ENCODE results near the gene CDH8.
"Not testable (repeated sequence)": the region's sequence is repeated elsewhere in the genome, so short reads cannot be mapped to it uniquely, and the experiment has no call there.

CDH8 gene

DNA sequence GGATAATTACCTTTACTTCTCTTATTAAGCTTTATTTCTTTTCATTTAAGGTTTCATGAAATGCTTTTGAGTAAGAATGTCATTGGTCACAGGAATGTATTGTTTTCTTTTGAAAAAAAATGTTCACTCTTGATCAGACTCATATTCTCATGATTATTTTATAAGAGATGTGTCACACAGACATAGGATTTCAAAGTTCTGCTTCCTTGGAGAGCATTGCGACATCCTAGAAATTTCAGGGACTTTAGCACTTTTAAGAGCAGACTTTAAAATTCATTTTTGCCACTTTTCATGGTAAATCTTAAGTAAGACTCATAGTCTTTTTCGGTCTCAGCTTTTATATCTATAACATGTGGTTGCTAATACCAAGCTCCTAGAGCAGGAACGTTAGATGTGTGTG is 314.7 kb downstream of the CDH8 start:
- Histone ChIP-seq H3K27ac (ENCODE audit: poor library complexity, severe bottlenecking) (no peak overlapping the region), H3K4me3 (ENCODE audit: severe bottlenecking) (no peak overlapping the region), H3K9me3 (ENCODE audit: severe bottlenecking) (no peaks in the 10 kb centered on the region), H3K27me3 (ENCODE audit: insufficient read depth, poor library complexity, severe bottlenecking) (peaks cover 3% of the 10 kb centered on the region), H3K36me3 (ENCODE audit: low read depth) (no peaks in the 10 kb centered on the region), H3K4me1 (ENCODE audit: insufficient read depth, poor library complexity, severe bottlenecking) (no peaks in the 10 kb centered on the region)
- no peak for ATAC-seq (ENCODE audit: low read depth)
- TF ChIP-seq CTCF (IDR thresholded peaks at IDR 0.05; ENCODE audit: poor library complexity, severe bottlenecking): no peak
- no peak for DNase-seq (ENCODE audit: low spot score)

DNA sequence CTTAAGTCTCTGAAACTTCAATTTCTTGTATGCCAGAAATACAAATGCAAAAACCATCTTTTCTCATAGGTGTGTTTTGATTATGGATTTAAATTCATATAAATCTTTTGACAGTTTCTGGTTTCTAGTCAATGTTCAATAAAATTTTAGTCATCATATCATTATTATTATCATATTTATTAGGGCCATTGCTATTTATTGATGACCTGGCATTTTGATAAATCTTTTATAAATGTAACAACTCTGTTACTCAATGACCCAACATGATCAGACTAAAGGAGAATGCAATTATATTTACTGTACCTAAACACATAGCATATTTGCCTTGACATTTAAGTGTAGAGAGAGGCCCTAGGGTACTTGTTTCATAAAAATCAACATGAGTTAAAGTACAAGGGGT is 320.8 kb downstream of the CDH8 start:
- no peak for TF ChIP-seq CTCF (IDR thresholded peaks at IDR 0.05; ENCODE audit: poor library complexity, severe bottlenecking)
- ATAC-seq (ENCODE audit: low read depth) (no peak), DNase-seq (ENCODE audit: low spot score) (no peak)
- no peaks in the 10 kb centered on the region for H3K36me3 ChIP-seq (ENCODE audit: low read depth)
- no peaks in the 10 kb centered on the region for H3K9me3 ChIP-seq (ENCODE audit: severe bottlenecking)
- no peak overlapping the region for H3K4me3 ChIP-seq (ENCODE audit: severe bottlenecking)
- H3K27me3 ChIP-seq (ENCODE audit: insufficient read depth, poor library complexity, severe bottlenecking): peaks cover 8% of the 10 kb centered on the region
- no peaks in the 10 kb centered on the region for H3K4me1 ChIP-seq (ENCODE audit: insufficient read depth, poor library complexity, severe bottlenecking)
- H3K27ac ChIP-seq (ENCODE audit: poor library complexity, severe bottlenecking): no peak overlapping the region

- DNase-seq (ENCODE audit: low spot score) (no peak), ATAC-seq (ENCODE audit: low read depth) (no peak)
- no peak overlapping the region for H3K4me3 ChIP-seq (ENCODE audit: severe bottlenecking)
- no peaks in the 10 kb centered on the region for H3K9me3 ChIP-seq (ENCODE audit: severe bottlenecking)
- no peak overlapping the region for H3K27ac ChIP-seq (ENCODE audit: poor library complexity, severe bottlenecking)
- H3K36me3 ChIP-seq (ENCODE audit: low read depth): no peaks in the 10 kb centered on the region
- TF ChIP-seq CTCF (IDR thresholded peaks at IDR 0.05; ENCODE audit: poor library complexity, severe bottlenecking): no peak
- peaks cover 8% of the 10 kb centered on the region for H3K27me3 ChIP-seq (ENCODE audit: insufficient read depth, poor library complexity, severe bottlenecking)
- no peaks in the 10 kb centered on the region for H3K4me1 ChIP-seq (ENCODE audit: insufficient read depth, poor library complexity, severe bottlenecking)
Observed at GRCh38 chr16:61713787-61714186, 322.5 kb downstream of the CDH8 start.

- not testable (repeated sequence) for H3K9me3 ChIP-seq (ENCODE audit: severe bottlenecking); DNase-seq (ENCODE audit: low spot score); H3K36me3 ChIP-seq (ENCODE audit: low read depth); H3K27me3 ChIP-seq (ENCODE audit: insufficient read depth, poor library complexity, severe bottlenecking); H3K27ac ChIP-seq (ENCODE audit: poor library complexity, severe bottlenecking); ATAC-seq (ENCODE audit: low read depth); H3K4me3 ChIP-seq (ENCODE audit: severe bottlenecking); H3K4me1 ChIP-seq (ENCODE audit: insufficient read depth, poor library complexity, severe bottlenecking)
Observed at GRCh38 chr16:61699640-61700039, 336.6 kb downstream of the CDH8 start.

GRCh38 chr16:61684541-61684940 is 351.7 kb downstream of the CDH8 start:
- no peaks in the 10 kb centered on the region for H3K4me1 ChIP-seq (ENCODE audit: insufficient read depth, poor library complexity, severe bottlenecking)
- ATAC-seq (ENCODE audit: low read depth) (no peak), DNase-seq (ENCODE audit: low spot score) (no peak)
- TF ChIP-seq CTCF (IDR thresholded peaks at IDR 0.05; ENCODE audit: poor library complexity, severe bottlenecking): no peak
- H3K36me3 ChIP-seq (ENCODE audit: low read depth): no peaks in the 10 kb centered on the region
- H3K27ac ChIP-seq (ENCODE audit: poor library complexity, severe bottlenecking): no peak overlapping the region
- no peak overlapping the region for H3K4me3 ChIP-seq (ENCODE audit: severe bottlenecking)
- H3K27me3 ChIP-seq (ENCODE audit: insufficient read depth, poor library complexity, severe bottlenecking): peaks cover 11% of the 10 kb centered on the region
- H3K9me3 ChIP-seq (ENCODE audit: severe bottlenecking): no peaks in the 10 kb centered on the region

Data from RWPE2 (cell line).